A549 (cell line): ENCODE results near the gene PRDM10. TPM values are rescaled to one million over a fixed set of nuclear protein-coding genes. Genes with fewer than 3 reads are reported as not detected.

Experiments used
- ATAC-seq, 2 experiments: fragments of 200-7000 bp in 1 of 2; fragments of >200 bp in 1 of 2; cut with Nextera tagmentation in 1 of 2; cut with Tn5 transposase in 1 of 2; 3 replicates each; pipeline versions ENCODE4 v1.8.0 to v1.9.1; 2018 to 2020; ENCODE audit warnings: mild to moderate bottlenecking in 1 of 2, moderate library complexity in 1 of 2
- CTCF ChIA-PET: fragments of 300-600 bp; sonication (Branson Sonifier 250); formaldehyde crosslinking; extraction: SDS; loops from one replicate; lab custom pipeline; 2021; ENCODE audit warnings: antibody characterized with exemption, inconsistent platforms; lab: Yijun Ruan, JAX
- POLR2A ChIA-PET: fragments of 350-600 bp; formaldehyde crosslinking; extraction: SDS; loops from one replicate; lab custom pipeline; 2021; ENCODE audit warnings: antibody characterized with exemption, inconsistent platforms; lab: Yijun Ruan, JAX
- DNase-seq, 2 experiments: peaks; one replicate each; pipeline versions ENCODE4 v3.0.0 to v3.0.0-alpha.2; 2011 to 2016; ENCODE audit warnings: low read depth in 1 of 2, low spot score in 1 of 2
- FAIRE-seq: peaks from 2 replicates; lab custom pipeline; 2011; peaks lifted over from hg19 to GRCh38; lab: Jason Lieb, UNC
- H3K27ac ChIP-seq, 2 experiments: fragments of >200 bp; sonication (Bioruptor Twin); formaldehyde crosslinking; 3 replicates each; pipeline ENCODE4 v1.5.1; 2016 to 2017
- H3K4me1 ChIP-seq: fragments of >200 bp; sonication (Bioruptor Twin); formaldehyde crosslinking; 3 replicates; pipeline ENCODE4 v1.6.1; 2016
- H3K4me2 ChIP-seq: fragments of >200 bp; sonication (Bioruptor Twin); formaldehyde crosslinking; 3 replicates; pipeline ENCODE4 v1.6.1; 2016
- H3K4me3 ChIP-seq: fragments of >200 bp; sonication (Bioruptor Twin); formaldehyde crosslinking; 3 replicates; pipeline ENCODE4 v1.5.1; 2016
- H3K9me3 ChIP-seq: fragments of >200 bp; sonication (Bioruptor Twin); formaldehyde crosslinking; 3 replicates; pipeline ENCODE4 v1.6.1; 2016
- BCL3 ChIP-seq: fragments of >200 bp; sonication (Bioruptor Twin); formaldehyde crosslinking; IDR thresholded peaks from 3 replicates; pipeline ENCODE4 v1.6.1; 2016
- CBX2 ChIP-seq: fragments of 200-600 bp; sonication (generic); IDR thresholded peaks from 2 replicates; pipeline ENCODE4 v1.6.1; 2016; ENCODE audit warnings: low read depth, mild to moderate bottlenecking, borderline replicate concordance
- CBX8 ChIP-seq: fragments of 200-600 bp; sonication (generic); IDR thresholded peaks from 2 replicates; pipeline ENCODE4 v1.6.1; 2016
- CHD4 ChIP-seq: fragments of 200-600 bp; sonication (generic); IDR thresholded peaks from 2 replicates; pipeline ENCODE4 v1.6.1; 2016; ENCODE audit warnings: antibody characterized with exemption, mild to moderate bottlenecking, borderline replicate concordance
- CTCF ChIP-seq: fragments of >200 bp; sonication (Bioruptor Twin); formaldehyde crosslinking; IDR thresholded peaks from 3 replicates; pipeline ENCODE4 v1.5.1; 2016
- EHMT2 ChIP-seq: fragments of 200-600 bp; sonication (generic); IDR thresholded peaks from 2 replicates; pipeline ENCODE4 v1.6.1; 2016; ENCODE audit warnings: antibody characterized with exemption, low read depth, mild to moderate bottlenecking, moderate library complexity
- ESRRA ChIP-seq: fragments of 150-350 bp; IDR thresholded peaks from 2 replicates; pipeline ENCODE4 v1.6.1; 2014; ENCODE audit warnings: mild to moderate bottlenecking, low read length, borderline replicate concordance
- FOXS1 ChIP-seq: fragments of 250-450 bp; sonication (Bioruptor Pico); IDR thresholded peaks from 2 replicates; pipeline ENCODE4 v1.5.0; 2020; ENCODE audit warnings: mild to moderate bottlenecking, moderate library complexity
- HDAC2 ChIP-seq: fragments of 200-600 bp; sonication (generic); IDR thresholded peaks from 2 replicates; pipeline ENCODE4 v1.6.1; 2016
- HOXA7 ChIP-seq: fragments of 250-450 bp; sonication (Bioruptor Pico); IDR thresholded peaks from 2 replicates; pipeline ENCODE4 v1.5.0; 2020; ENCODE audit warnings: mild to moderate bottlenecking, moderate library complexity
- JUN ChIP-seq, 2 experiments: fragments of >200 bp; sonication (Bioruptor Twin); formaldehyde crosslinking; IDR thresholded peaks; 2 replicates in 1 of 2; 3 replicates in 1 of 2; pipeline ENCODE4 v1.6.1; 2016 to 2017
- KDM1A ChIP-seq: fragments of 200-600 bp; sonication (generic); IDR thresholded peaks from 2 replicates; pipeline ENCODE4 v1.6.1; 2016; ENCODE audit warnings: low read depth, mild to moderate bottlenecking
- NFE2L2 ChIP-seq: fragments of 150-350 bp; conservative IDR thresholded peaks from 2 replicates; pipeline ENCODE4 v1.6.1; 2014; ENCODE audit warnings: low read length
- NR3C1 ChIP-seq: fragments of >200 bp; sonication (Bioruptor Twin); formaldehyde crosslinking; IDR thresholded peaks from 3 replicates; pipeline ENCODE4 v1.6.1; 2017
- PBX3 ChIP-seq: IDR thresholded peaks from 2 replicates; pipeline ENCODE4 v1.6.1; 2012
- RAD21 ChIP-seq, 2 experiments: fragments of >200 bp in 1 of 2; sonication (Bioruptor Twin) in 1 of 2; formaldehyde crosslinking in 1 of 2; IDR thresholded peaks in 1 of 2; conservative IDR thresholded peaks in 1 of 2; 2 replicates in 1 of 2; 3 replicates in 1 of 2; pipeline ENCODE4 v1.6.1; 2012 to 2018; ENCODE audit warnings: inconsistent platforms in 1 of 2
- RCOR1 ChIP-seq: fragments of 150-350 bp; IDR thresholded peaks from 2 replicates; pipeline ENCODE4 v1.6.1; 2014; ENCODE audit warnings: antibody characterized with exemption, low read length, low read depth
- RFX5 ChIP-seq: fragments of 450-650 bp; IDR thresholded peaks from 2 replicates; pipeline ENCODE4 v1.7.1; 2014; ENCODE audit warnings: antibody characterized with exemption, mild to moderate bottlenecking, moderate library complexity
- RNF2 ChIP-seq: fragments of 200-600 bp; sonication (generic); IDR thresholded peaks from 2 replicates; pipeline ENCODE4 v1.6.1; 2016; ENCODE audit warnings: low read depth, mild to moderate bottlenecking, antibody characterized with exemption, moderate library complexity, borderline replicate concordance
- SMC3 ChIP-seq: fragments of >200 bp; sonication (Bioruptor Twin); formaldehyde crosslinking; IDR thresholded peaks from 3 replicates; pipeline ENCODE4 v1.6.1; 2018; ENCODE audit warnings: inconsistent platforms
- TFCP2L1 ChIP-seq: fragments of 250-450 bp; sonication (Bioruptor Pico); IDR thresholded peaks from 2 replicates; pipeline ENCODE4 v1.5.0; 2021; ENCODE audit warnings: mild to moderate bottlenecking
- TP53 ChIP-seq: fragments of 250-450 bp; sonication (Bioruptor Pico); IDR thresholded peaks from 2 replicates; pipeline ENCODE4 v1.5.0; 2021; ENCODE audit warnings: mild to moderate bottlenecking, moderate library complexity
- ZC3H11A ChIP-seq: fragments of 450-650 bp; IDR thresholded peaks from 2 replicates; pipeline ENCODE4 v1.6.1; 2014; ENCODE audit warnings: antibody characterized with exemption, mild to moderate bottlenecking
- ZNF302 ChIP-seq: fragments of 250-450 bp; sonication (Bioruptor Pico); IDR thresholded peaks from 2 replicates; pipeline ENCODE4 v1.9.0; 2021; ENCODE audit warnings: inconsistent platforms, mild to moderate bottlenecking, moderate library complexity
- ZSCAN20 ChIP-seq: fragments of 250-450 bp; sonication (Bioruptor Pico); IDR thresholded peaks from 2 replicates; pipeline ENCODE4 v1.8.0; 2022; ENCODE audit warnings: mild to moderate bottlenecking, moderate library complexity
- WGBS: methylation state at CpG from one replicate; pipeline ENCODE4 v1.1.6; 2017; ENCODE audit errors: missing lambda C conversion rate; 5-methylcytosine and 5-hydroxymethylcytosine counted together
- polyA plus RNA-seq, 4 experiments: library from polyadenylated mRNA; depleted of rRNA in 3 of 4; stranded (reverse); fragments of >200 nt; fragmentation: RNase III in 1 of 4; extraction: RNeasy Plus Mini Kit Qiagen cat#74134 plus additional on column Dnase treatment in 1 of 4; gene quantifications; 2 replicates in 3 of 4; 3 replicates in 1 of 4; pipeline ENCODE4 v1.2.3, GENCODE V29; 2011 to 2017
- TF ChIP-seq, protein P1 (sequence below): IDR thresholded peaks from 2 replicates; pipeline ENCODE4 v1.6.1; 2012

PRDM10 gene
- polyA plus RNA-seq, 2 of the 4 experiments (the other 2 are of a cell fraction), result 3.1 to 4.0 TPM

- TF ChIP-seq RNF2 (no peak), CBX2 (no peak), HDAC2 (no peak), JUN (IDR thresholded peaks at IDR 0.05) (peak in 1 of 2 experiments; percentile 52; a peak in 2 of 5 replicates), KDM1A (no peak), FOXS1 (CRISPR knock-in tag) (no peak), NFE2L2 (no peak), SMC3 (no peak), TP53 (CRISPR knock-in tag) (no peak), HOXA7 (CRISPR knock-in tag) (no peak), ZC3H11A (no peak)
These were observed 929 bp downstream of the PRDM10 start (continued) for GRCh38 chr11:130001461-130002351.

- FAIRE-seq, result no peak
These were observed 2.0 kb downstream of the PRDM10 start for GRCh38 chr11:130000552-130001176.

More at GRCh38 chr11:130000552-130001176, 2.0 kb downstream of the PRDM10 start:
- TF ChIP-seq EHMT2 (no peak), BCL3 (no peak), RCOR1 (no peak), RFX5 (no peak), ZNF302 (CRISPR knock-in tag) (no peak), CBX8 (no peak), SMC3 (no peak), ZSCAN20 (no peak), RAD21 (conservative IDR thresholded peaks at IDR 0.05 in 1 of 2, IDR thresholded peaks at IDR 0.05 in 1 of 2) (no peak), PBX3 (no peak), NFE2L2 (no peak), CHD4 (no peak), TFCP2L1 (CRISPR knock-in tag) (no peak), CTCF (no peak), ESRRA (no peak), NR3C1 (no peak)
- TF ChIP-seq, protein P1, sequence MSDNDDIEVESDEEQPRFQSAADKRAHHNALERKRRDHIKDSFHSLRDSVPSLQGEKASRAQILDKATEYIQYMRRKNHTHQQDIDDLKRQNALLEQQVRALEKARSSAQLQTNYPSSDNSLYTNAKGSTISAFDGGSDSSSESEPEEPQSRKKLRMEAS, result no peak
- Histone ChIP-seq H3K27ac (peak overlapping the region in 1 of 2 experiments; percentile 99; a peak in 2 of 6 replicates), H3K4me1 (peaks cover 19% of the 10 kb centered on the region), H3K9me3 (no peaks in the 10 kb centered on the region), H3K4me2 (peak overlapping the region; percentile 73), H3K4me3 (peak overlapping the region; percentile 63; the same call in 2 of the 3 replicates)
- POLR2A ChIA-PET, result interaction anchor here (3.2 kb wide), 1 partner anchor 70 kb away, joined by 53 read pairs; the partner anchor contains the start of gene APLP2
- DNase-seq, result no peak
- 88% methylated on average over 18 of the region's 18 CpGs for WGBS
- CTCF ChIA-PET, result interaction anchor here (1.0 kb wide), 1 partner anchor 12 kb away, joined by 5 read pairs; no protein-coding TSS in a partner anchor
- ATAC-seq, result no peak
